HG03520 (cell line): ENCODE results near the gene ZFR2.

ENCODE experiments used
- ATAC-seq: cut with Tn5 transposase; IDR thresholded peaks from one replicate; pipeline ENCODE4 v1.9.1; 2021; ENCODE audit warnings: mild to moderate bottlenecking, moderate library complexity; ENCODE audit not compliant: unreplicated experiment

The ZFR2 gene

GRCh38 chr19:3837922-3838321 is 30.9 kb downstream of the ZFR2 start:
- ATAC-seq: no peak

- no peak for ATAC-seq
Measured at GRCh38 chr19:3837332-3837731, 31.5 kb downstream of the ZFR2 start.

- ATAC-seq: no peak
Measured at GRCh38 chr19:3836887-3837286, 32.0 kb downstream of the ZFR2 start.

- ATAC-seq: no peak
Measured at GRCh38 chr19:3835055-3835435, 33.8 kb downstream of the ZFR2 start.

GRCh38 chr19:3834349-3835054 is 34.3 kb downstream of the ZFR2 start:
- ATAC-seq: no peak

GRCh38 chr19:3833578-3834348 is 35.1 kb downstream of the ZFR2 start:
- ATAC-seq: no peak

GRCh38 chr19:3832001-3832400 is 36.8 kb downstream of the ZFR2 start:
- ATAC-seq: no peak

- no peak for ATAC-seq
Measured at GRCh38 chr19:3831601-3832000, 37.2 kb downstream of the ZFR2 start.

GRCh38 chr19:3830621-3831589 is 37.9 kb downstream of the ZFR2 start:
- no peak for ATAC-seq

GRCh38 chr19:3827306-3827705 is 41.5 kb downstream of the ZFR2 start:
- no peak for ATAC-seq

- no peak for ATAC-seq
Measured at GRCh38 chr19:3826163-3826562, 42.7 kb downstream of the ZFR2 start.

- ATAC-seq: no peak
Measured at GRCh38 chr19:3825286-3825956, 43.4 kb downstream of the ZFR2 start.

GRCh38 chr19:3823350-3823713 is 45.5 kb downstream of the ZFR2 start:
- ATAC-seq: no peak

GRCh38 chr19:3822683-3823349 is 46.0 kb downstream of the ZFR2 start:
- no peak for ATAC-seq

- no peak for ATAC-seq
Measured at GRCh38 chr19:3821857-3822364, 46.9 kb downstream of the ZFR2 start.

- no peak for ATAC-seq
Measured at GRCh38 chr19:3821156-3821555, 47.7 kb downstream of the ZFR2 start.

GRCh38 chr19:3819989-3820388 is 48.8 kb downstream of the ZFR2 start:
- no peak for ATAC-seq

- ATAC-seq: no peak
Measured at GRCh38 chr19:3818918-3819317, 49.9 kb downstream of the ZFR2 start.

- ATAC-seq: no peak
Measured at GRCh38 chr19:3818466-3818865, 50.4 kb downstream of the ZFR2 start.

- no peak for ATAC-seq
Measured at GRCh38 chr19:3817761-3818160, 51.1 kb downstream of the ZFR2 start.
